Renal pelvis (tissue), 4 donors: ENCODE results near the gene FASTK. TPM values are rescaled to one million over a fixed set of nuclear protein-coding genes. Genes with fewer than 3 reads are reported as not detected.

ENCODE experiments used
- DNase-seq: peaks from one replicate; pipeline ENCODE4 v3.0.0-alpha.2; 2013
- polyA plus RNA-seq, 3 donors: library from polyadenylated mRNA; unstranded; fragments of 120-200 nt; gene quantifications; one replicate each; pipeline ENCODE4 v1.2.1, GENCODE V29; 2013; ENCODE audit not compliant: insufficient read length in 3 of 3

Gene FASTK
- polyA plus RNA-seq, 3 donors: 75.2 to 83.3 (median 79.1) TPM

DNA sequence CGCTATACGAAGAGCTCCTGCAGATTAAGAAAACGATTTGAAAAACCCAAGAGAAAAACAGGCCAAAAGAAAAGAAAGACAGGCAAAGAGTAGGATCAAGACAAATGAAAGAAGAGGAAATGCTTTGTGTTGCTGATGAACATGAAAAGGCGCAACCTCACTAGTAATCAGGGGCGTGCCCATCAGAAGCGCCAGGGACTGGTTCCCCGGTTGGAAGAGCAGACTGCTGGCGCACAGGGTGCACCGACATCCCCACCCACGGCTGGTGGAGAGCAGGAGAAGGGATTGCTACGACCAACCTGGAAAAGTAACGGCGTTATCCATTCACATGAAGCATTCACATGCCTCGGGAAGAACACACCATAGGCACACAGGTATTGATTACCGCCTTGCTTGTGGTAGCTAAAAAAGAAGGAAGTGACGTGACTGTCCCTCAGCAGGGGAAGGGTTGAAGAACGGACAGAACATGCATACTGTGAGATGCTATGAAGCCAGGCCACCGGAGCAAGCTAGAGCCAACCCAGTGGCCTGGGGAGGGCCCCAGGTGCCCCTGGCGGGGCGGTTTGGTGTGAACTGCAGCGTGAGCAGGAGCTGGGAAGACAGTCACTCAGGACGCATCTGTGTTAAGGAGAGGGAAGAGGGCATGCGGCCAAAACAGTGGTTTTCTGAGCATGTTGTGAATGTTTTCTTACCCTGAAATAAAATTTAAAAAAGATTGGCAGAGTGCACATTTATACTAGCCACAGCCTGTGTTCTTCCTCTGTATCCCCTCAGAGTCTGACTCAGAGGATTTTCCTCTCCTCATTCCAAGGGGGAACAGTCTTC, 24.0 kb upstream of the FASTK start:
- DNase-seq: no peak

DNA sequence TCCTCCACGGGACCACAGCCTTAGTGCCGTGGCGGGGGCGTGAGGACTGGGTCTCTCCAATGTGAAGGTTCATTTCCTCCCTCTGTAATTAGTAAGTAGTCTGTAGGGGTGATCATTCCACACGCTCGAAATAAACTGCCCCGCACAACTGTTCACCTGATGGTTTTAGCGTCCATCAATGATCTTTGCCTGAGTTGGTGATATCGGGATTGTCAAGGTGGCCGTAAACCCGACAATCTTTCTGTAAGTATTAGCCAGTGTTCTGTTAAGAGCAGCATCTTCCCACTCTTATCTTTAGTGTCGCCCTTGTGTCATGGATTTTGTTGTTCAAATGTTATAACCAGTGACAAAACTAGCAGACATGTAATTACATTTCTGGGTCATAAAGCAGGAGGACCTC, 23.4 kb upstream of the FASTK start:
- no peak for DNase-seq

DNA sequence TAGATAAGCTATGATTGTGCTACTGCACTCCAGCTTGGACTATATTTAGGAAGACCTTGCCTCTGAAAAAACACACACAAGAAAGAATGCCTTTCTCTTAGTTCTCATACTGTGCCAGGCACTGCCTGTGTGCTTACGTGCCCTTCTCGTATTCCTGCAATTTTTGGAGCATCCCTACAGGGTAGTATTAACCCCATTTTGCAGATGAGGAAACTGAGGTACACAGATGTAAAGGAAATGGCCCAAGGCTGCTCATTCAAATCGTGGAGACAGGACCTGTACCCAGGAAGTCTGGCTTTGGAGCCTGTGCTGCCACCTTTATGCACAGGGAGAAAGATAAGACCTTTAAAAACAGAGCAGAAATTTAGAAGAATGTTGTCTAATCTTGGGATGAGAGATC, 22.4 kb upstream of the FASTK start:
- no peak for DNase-seq

DNA sequence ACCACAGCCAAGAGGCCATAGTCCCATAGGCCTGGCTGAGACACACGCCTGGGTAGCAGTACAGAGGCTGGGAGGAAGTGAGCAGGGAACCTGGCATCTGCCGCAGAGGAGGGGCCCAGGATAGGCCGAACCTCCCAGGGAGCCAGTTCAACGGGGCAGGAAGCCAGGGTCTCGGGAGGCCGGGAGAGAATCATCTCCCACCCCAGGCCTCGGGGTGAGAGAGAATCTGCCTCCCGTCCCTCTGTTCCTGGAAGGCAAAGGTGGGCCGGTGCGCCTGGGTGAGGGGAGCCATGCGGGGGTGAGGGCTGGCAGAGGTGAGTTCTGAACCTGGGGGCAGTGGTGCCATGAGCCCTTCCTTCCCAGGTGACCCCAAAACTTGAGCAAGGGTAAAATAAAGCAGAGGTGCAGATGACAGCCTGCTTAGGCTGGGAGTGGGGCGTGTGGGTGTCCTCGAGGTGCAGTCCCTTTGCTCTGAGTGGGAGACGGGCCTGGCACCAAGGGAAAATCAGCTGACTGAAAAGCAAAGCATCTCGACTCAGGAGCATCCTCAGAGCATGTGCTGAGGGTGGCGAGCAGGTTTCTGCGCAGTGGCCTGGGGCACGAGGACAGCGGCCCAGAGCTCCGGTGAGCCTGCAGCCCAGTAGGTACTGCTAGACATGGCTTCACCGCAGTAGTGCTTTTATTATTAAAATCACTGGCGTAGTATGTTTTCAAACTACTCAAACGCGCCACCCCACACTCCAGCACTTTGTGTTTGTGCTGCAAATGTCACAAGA, 21.2 kb upstream of the FASTK start:
- no peak for DNase-seq

DNA sequence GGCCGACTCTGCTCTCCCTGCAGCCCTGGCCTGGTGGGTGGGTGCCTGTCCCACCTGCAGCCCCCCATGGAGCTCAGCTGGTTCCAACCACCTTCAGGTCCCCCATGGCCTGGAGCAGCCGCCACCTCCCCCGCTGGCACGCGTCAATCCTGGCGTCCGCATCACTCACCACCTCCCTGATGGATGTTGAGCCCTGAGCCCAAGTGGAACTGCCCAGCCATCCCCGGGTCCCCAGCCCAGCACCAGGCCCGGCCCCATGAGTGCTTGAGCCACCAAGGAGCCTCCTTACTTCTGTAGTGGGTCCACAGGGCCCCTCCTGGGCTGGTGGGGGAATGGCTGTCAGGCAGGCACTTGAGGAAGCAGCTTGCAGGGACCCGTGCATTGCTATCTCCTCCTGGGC, 20.3 kb upstream of the FASTK start:
- no peak for DNase-seq

DNA sequence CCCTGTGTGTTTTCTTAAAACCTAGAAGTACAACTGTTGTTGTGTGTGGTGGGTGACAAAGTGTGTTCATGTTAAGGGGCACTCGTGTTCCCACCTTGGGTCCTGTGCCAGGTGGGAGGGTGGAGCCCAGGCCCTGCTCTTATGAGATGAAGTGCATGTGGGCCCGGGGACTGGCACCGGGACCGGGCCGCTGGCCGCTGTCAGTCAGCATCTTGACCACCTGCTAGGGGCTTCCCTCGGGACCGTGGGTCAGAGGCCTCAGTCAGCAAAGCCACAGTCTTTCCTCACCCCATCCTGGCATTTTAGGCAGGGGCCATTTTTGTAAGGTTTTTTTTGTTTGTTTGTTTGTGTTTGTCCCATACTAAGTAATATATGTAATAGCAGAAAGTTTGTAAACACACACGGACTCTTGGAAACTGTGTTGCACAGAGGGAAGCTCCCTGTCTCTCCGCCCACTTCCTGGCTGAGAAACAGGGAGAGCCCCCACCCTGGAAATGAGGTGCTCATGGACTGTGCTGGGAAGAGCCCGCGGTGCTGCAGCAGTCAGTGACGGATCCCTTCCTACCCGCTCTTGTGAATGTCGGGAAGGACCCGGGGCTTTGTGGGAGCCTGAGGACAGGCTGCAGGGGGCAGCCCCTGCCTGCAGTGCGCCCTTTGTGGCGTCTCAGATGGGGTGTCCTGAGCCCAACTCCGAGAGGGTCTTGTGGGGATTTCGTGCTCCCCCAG, 19.0 kb upstream of the FASTK start:
- DNase-seq: no peak

DNA sequence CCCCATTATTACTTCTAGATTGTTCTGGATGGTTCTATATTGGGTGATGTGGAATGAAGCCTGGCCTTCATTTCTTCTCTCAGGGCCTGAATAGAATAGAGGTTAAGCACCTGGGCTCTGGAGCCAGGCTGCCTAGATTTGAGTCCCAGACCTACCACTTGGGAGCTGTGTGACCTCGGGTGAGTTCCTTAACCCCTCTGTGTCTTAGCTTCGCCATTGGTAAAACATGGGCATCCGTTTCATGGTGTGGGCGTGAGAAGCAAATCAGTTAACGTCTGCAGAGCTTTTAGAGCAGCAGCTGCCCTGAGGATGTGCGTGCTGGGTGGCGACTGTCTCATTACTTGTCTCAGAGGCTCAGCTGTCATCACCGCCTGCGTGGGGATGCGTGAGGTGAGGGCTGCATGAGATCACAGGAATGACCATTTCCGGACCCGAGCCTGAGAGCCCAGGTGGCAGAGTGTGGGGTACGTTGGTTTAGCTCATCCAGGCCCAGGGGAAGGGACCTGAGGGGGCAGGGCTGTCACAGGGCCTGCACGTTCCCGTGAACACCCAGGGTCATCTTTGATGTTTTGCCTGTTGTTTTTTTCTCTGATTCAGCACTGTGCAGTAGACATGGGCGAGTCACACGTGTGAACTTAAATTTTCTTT, 15.3 kb upstream of the FASTK start:
- DNase-seq: no peak

DNA sequence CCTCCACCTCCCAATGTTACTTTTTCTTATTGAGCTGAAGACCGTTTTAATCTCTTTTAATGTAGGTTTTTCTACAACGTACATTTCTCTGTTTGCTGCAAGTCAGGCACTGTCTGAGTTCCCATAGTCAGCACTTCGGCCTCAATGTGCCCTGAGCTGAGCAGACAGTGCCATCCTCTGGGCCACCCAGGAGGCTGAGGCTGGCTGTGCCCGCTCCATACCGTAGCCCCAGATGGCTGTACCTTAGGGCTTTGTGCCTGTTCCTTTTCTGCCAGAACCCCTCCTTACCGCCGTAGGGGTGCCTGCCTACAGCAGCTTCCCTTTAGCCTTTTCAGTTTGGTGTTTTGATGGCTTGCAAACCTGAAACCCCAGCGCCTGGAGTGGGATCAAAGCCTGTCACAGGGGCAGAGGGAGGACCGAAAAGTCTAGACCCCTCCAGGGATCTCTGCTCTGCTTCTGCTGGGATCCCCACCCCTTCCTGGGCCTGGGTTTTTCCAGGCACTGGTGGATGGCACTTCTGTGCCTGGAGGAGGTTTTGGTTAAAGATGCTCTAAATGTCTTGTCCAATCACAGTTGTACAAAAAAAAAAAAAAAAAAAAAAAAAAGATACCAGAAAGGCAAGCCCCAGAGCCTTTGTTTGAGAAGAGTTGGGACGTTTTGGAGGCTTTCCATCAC, 14.7 kb upstream of the FASTK start:
- no peak for DNase-seq

DNA sequence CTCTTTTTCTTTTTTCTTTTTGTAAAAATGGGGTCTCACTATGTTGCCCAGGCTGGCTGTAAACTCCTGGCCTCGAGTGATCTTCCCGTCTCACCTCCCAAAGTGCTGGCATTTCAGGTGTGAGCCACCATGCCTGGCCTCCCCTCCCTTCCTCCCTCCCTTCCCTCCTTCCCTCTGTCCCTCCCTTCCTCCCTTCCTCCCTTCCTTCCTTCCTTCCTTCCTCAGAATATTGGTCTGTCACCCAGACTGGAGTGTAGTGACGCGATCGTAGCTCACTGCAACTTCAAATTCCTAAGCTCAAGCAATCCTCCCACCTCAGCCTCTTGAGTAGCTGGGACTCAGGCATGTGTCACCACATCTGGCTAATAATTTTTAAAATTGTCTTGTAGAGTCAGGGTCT, 14.1 kb upstream of the FASTK start:
- DNase-seq: no peak

DNA sequence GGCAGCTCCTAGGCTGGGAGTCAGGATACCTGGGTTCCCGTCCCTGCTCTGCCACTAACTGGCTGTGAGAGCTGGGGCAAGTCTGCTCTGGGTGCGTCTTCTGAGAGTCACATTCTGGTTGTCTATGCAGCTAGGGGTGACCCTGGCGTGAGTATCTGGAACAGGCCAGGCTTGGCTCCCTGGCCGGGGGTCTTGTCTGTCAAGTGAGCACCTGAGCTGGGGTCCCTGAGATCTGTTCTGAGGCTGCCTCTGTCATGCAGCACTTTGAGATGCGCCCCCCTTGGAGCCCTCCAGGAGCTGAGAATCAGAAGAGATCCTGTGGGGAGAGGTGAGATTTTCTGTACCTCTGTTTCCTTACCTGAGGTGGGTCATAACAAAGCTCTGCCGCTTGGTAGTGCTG, 13.1 kb upstream of the FASTK start:
- no peak for DNase-seq

DNA sequence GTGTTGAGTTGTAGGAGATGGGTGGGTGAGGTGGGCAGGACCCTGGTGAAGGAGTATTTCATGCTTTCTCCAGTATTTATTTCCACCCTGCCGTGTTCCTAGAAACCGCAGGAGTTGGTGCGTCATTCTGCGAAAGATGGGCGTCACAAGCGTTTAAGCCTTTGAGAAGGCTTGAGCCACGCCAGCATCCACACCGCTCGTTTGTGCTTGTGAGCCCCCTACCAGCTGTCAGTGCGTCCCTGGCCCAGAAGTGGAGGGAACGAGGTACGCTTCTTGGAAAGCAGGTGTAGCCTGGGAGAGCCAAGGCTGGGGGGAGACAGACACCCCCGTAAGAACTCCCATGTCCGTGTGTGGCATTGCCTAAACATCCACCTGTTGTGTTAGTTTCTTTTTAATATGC, 11.4 kb upstream of the FASTK start:
- no peak for DNase-seq

DNA sequence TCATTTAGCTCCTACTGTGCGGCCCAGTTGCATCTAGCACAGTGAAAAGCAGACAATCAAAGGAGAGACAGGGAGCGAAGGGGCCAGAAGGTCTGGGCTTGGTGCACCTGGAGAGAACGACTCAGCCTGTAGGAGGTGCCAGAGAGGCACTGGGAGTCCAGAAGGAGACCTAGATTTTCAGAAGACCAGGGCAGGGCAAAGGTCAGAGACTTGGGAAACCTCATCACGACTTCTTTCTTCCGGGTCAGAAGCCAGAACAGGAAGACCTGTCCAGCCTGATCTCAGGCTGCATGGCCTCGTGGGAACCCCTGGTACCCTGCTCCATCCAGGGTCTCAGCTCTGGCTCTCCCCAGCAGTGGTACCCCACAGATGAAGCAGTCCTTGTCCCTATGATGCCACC, 10.8 kb upstream of the FASTK start:
- DNase-seq: no peak

DNA sequence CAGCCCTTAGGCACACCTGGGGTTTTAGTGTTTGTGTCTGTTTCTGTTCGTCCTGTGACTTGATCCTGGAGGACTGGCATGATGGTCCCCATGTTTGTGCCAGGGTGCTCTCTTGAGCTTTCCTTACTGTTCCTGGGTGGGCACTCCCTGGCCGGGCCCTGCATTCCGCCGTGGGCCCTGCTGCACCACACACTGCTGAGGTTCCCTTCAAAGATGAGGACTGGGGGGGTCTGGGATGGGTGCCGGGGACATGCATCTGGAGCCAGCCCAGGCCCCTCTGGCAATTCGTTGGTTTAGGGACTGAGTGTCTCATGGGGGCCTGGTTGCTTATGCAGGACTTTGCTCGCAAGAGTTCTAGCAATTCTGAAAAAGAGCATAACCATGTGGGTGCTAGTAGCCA, 10.4 kb upstream of the FASTK start:
- DNase-seq: no peak

DNA sequence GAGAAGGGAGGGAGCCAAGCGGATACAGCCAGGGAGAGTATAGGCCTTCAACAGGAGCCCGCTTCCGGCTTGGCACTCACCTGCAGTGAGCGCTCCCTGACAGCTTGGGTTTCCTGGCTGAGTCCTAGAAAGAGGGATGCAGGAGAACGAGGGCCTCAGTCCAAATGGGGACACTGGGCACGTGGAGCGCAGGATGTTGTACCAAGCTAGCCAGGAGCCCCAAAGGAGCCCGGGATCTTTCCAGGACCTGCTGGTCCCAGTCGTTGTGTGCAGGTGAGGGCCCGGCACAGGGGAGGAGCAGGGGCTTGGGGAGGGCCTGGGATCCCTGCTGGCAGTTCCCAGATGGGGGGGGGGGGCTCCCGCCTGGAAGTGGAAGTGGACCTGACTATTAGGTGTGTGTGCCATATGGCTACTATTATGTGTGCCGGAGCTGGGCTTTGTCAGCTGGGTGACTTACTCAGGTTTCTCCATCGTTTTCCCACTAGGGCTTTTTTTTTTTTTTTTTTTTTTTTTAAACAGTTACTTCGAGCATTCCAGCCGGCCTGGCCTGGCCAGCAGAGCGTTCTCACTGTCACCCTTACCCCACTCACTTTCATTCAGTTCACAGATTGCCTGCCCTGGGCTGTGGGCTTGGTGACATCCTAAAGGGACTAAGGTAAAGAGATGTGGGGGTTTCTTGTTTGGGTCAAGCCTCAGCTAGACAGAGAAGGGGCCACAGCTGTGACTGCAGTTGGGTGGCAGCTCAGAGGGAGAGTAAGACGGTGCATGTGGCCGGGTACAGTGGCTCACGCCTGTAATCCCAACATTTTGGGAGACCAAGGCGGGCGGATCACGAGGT, 9.5 kb upstream of the FASTK start:
- no peak for DNase-seq

DNA sequence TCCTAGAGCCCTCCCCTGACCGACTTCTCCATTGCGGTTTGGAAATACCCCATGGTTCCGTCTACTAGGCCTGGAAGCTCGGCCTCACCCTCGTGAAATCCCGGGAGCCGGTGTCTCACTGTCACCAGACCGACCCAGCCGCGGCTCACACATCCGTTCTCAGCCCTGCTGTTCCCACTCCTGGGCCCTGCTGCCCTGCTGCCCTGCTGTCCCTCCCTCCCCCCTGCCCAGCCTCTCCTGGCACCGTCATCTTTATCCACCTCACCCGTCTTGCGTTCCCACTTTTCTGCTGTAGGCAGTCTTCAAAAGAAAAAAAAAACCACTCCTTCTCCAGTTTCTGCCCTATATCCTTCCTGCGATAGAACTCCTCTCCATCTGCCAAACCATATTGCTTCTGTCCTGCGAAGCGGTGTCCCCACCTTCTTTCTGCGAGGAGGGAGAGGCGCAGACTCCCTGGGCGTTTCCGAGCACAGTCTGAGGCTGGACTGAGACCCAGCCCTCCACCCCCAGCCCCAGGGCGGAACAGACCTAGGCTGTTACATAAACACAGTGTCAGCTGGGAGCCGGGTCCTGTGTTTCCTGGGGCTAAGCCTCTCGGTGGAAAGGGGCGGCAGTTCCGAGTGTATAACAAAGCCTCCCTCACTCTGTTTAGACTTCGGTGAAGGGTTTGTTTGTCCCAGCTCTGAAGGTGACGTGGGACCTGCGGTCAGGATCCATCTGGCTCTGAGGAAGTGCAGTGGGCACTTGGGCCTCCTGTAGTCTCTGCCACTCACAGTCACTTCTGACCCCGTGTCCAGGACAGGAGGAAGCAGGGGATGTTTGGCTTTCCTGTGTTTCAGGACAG, 8.5 kb upstream of the FASTK start:
- DNase-seq: peak; percentile 43

DNA sequence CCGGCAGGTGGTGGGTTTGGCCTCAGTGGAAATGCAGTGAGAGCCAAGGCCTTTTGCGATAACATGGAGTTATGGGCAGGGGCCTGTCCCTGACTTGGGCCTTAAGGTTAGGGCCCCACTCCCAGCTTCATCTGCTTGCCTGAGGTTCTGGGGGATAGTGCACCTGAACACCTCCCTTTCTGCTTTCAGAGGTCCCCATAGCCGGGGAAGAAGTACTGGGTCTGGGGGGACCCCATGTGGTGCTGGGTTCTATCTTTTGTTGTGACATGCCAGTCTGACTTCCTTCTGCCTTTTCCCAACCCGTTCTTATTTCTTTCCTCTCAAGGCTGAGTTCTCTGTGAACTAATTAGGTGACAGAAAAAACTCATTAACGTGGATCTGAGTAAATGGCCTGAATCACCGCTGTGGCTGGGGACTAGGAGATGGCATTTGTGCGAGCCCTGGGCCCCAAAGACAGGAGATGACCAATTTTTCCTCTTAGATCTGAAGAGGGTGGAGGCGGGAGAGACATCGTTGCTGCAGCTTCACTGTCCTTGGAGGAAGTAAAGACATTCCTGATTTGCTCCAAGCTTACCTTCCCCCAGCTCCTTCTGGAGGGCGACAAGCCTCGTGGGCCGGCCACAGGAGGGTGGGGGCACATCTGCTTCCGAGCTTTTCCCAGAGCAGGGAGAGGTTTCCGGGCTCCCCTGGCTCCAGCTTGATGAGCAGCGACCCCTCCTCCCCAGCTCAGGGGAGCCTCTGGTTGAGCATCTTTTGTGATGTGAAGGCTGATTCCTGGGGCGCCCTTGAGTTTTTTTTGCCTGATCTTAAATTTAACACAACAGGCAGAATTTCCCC, 7.6 kb upstream of the FASTK start:
- no peak for DNase-seq

DNA sequence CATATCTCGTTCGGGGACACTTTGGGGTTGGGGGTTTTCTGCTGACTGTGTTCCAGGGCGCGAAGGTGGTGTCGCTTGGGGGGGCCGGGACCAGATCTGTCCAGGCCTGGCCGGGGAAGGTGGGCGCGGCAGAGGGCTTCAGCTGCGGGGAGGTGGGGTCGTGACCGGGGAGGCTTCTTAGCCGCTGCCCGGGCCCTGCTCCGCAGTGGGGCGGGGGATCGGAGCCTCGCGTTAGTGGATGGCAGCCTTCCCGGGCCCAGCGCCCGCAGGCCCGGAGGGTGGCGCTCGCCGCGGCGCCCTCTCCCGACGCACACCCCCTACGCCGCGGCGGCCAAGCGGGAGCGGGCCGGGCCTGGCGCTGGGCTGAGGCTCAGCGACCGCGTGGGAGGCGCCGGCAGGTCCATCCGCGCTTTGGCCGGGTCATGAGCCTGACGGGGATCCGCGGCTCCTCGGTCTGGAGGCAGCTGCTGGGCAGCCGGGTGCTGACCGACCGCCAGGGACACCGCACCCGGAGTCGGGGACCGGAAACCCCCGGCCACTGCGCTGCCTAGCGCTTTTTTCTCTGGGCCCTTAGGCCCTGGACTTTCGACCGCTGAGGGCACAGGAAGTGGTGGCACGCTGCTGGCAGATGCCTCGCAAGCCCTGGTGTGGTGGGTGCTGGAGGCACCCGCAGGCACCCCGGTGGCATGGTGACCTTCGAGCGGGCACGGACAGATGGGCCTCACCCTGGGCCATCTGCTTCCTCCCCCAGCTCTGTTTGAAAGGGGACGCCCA, 6.8 kb upstream of the FASTK start:
- DNase-seq: no peak

DNA sequence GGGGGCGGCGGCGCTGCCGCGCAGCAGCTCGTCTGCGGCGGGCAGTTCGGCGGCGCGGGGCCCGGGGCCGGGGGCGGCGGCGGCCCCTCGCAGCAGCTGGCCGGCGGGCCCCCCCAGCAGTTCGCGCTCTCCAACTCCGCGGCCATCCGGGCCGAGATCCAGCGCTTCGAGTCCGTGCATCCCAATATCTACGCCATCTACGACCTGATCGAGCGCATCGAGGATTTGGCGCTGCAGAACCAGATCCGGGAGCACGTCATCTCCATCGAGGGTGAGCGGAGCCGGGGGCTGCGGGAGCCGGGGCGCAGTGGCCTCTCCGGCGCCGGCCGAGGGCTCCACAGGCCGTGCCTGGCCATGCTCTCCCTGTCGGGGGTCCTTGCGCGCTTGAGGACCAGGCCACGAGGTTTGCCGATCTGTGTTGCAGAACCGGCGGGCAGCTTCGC, 6.2 kb upstream of the FASTK start:
- no peak for DNase-seq
